ENCODE measurements around the gene SPAG17.

- TF ChIP-seq CTCF (IDR thresholded peaks at IDR 0.05) (no peak), REST (IDR thresholded peaks at IDR 0.05; ENCODE audit: insufficient read depth in 1 of 2, low read depth in 2 of 2, low read length in 1 of 2) (no peak), SIN3A (IDR thresholded peaks at IDR 0.05; ENCODE audit: borderline replicate concordance, insufficient read depth, low read depth, low read length) (no peak), TCF7L2 (IDR thresholded peaks at IDR 0.05; ENCODE audit: low read depth, low read length) (no peak), POLR2AphosphoS5 (IDR thresholded peaks at IDR 0.05; ENCODE audit: low read depth, low read length) (no peak)
Observed at GRCh38 chr1:118155106-118155505, 29.9 kb downstream of the SPAG17 start.
